Skin epidermis (tissue), 12 donors: ENCODE data around the gene PRKAR1B.
"Not testable (repeated sequence)": the region's sequence is repeated elsewhere in the genome, so short reads cannot be mapped to it uniquely, and the experiment has no call there.

Source experiments
- H3K27ac ChIP-seq, 21 experiments: fragments of 200-600 bp; sonication (generic) in 11 of 21; one replicate each; pipeline ENCODE4 v1.5.0; 2020; ENCODE audit warnings: mild to moderate bottlenecking in 3 of 21, inconsistent platforms in 2 of 21, moderate library complexity in 2 of 21
- H3K4me3 ChIP-seq, 7 experiments: fragments of 200-600 bp; sonication (generic) in 2 of 7; one replicate each; pipeline ENCODE4 v1.5.0; 2020; ENCODE audit warnings: inconsistent platforms in 2 of 7, mild to moderate bottlenecking in 2 of 7, moderate library complexity in 1 of 7

The PRKAR1B gene

GRCh38 chr7:555551-556160, 171.4 kb downstream of the PRKAR1B start:
- H3K27ac ChIP-seq, result no peak overlapping the region
- H3K4me3 ChIP-seq, result no peak overlapping the region

GRCh38 chr7:553636-554111, 173.4 kb downstream of the PRKAR1B start:
- H3K27ac ChIP-seq, result no peak overlapping the region
- H3K4me3 ChIP-seq, result no peak overlapping the region

DNA sequence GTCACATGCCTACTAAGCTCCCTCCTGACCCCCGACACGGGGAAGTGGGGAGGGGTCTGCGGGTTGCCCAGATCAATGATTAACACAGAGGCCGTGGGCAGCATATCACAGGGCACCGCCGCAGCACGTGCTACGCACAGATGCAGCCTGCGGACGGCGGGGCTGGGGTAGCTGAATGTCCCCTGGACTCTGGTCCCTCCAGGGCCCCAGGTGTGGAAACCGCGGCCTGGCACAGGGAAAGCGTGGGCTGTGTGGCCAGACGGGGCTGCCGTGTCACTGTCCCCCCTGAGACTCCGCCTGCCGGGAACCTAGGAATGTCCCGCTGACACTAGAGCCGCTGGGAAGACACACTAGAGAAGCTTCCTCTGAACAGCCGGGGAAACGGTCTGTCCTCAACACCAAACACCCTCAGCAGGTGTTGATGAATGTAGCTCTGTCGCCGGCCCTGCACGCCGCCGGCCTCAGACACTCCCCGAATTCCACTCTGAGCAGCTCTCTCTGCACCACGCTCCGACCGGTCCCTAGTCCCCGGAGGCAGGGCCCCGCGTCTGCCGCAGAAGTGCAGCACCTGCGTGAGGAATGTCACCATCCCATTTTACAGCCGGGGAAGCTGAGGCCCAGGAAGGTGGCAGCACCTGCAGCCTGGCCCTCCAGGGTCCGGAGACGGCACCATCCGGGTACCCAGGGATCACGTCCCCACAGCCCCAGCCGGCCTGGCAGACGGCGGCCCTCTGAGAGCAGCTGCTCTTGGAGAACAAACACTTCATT, 174.0 kb downstream of the PRKAR1B start:
- H3K4me3 ChIP-seq, result no peak overlapping the region
- H3K27ac ChIP-seq, result no peak overlapping the region

- not testable (repeated sequence) for H3K4me3 ChIP-seq, H3K27ac ChIP-seq
Observed at GRCh38 chr7:552151-552867, 174.8 kb downstream of the PRKAR1B start.

GRCh38 chr7:551615-551970, 175.5 kb downstream of the PRKAR1B start:
- not testable (repeated sequence) for H3K27ac ChIP-seq, H3K4me3 ChIP-seq

- Histone ChIP-seq H3K4me3 (no peak overlapping the region), H3K27ac (no peak overlapping the region)
Observed at GRCh38 chr7:550881-551614, 176.0 kb downstream of the PRKAR1B start.

GRCh38 chr7:549891-550625, 177.0 kb downstream of the PRKAR1B start:
- H3K4me3 ChIP-seq, result no peak overlapping the region

GRCh38 chr7:549066-549890, 177.8 kb downstream of the PRKAR1B start:
- Histone ChIP-seq H3K27ac (no peak overlapping the region), H3K4me3 (no peak overlapping the region)

More at GRCh38 chr7:549891-550625, 177.0 kb downstream of the PRKAR1B start:
- H3K27ac ChIP-seq, result no peak overlapping the region

DNA sequence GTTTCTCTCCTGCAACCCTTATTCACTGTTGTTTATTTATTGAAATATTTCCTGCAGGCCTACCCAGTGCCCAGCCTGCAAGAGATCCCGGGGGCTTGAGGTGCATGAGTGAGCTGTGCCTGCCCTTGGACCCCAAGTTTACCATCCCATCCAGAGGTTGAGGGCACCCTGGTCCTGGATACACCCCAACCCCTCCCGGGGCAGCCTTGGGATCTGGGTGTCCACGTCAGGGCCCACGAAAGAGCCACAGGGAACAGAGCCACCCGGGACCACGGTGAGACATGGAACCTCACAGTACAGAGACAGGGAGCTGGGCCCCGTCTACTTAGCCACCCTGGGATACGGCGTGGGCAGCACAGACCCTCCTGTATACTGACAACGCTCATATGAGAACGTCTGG, 178.7 kb downstream of the PRKAR1B start:
- Histone ChIP-seq H3K4me3 (no peak overlapping the region), H3K27ac (no peak overlapping the region)

GRCh38 chr7:545470-545869, 181.6 kb downstream of the PRKAR1B start:
- H3K4me3 ChIP-seq, result no peak overlapping the region
- H3K27ac ChIP-seq, result no peak overlapping the region

DNA sequence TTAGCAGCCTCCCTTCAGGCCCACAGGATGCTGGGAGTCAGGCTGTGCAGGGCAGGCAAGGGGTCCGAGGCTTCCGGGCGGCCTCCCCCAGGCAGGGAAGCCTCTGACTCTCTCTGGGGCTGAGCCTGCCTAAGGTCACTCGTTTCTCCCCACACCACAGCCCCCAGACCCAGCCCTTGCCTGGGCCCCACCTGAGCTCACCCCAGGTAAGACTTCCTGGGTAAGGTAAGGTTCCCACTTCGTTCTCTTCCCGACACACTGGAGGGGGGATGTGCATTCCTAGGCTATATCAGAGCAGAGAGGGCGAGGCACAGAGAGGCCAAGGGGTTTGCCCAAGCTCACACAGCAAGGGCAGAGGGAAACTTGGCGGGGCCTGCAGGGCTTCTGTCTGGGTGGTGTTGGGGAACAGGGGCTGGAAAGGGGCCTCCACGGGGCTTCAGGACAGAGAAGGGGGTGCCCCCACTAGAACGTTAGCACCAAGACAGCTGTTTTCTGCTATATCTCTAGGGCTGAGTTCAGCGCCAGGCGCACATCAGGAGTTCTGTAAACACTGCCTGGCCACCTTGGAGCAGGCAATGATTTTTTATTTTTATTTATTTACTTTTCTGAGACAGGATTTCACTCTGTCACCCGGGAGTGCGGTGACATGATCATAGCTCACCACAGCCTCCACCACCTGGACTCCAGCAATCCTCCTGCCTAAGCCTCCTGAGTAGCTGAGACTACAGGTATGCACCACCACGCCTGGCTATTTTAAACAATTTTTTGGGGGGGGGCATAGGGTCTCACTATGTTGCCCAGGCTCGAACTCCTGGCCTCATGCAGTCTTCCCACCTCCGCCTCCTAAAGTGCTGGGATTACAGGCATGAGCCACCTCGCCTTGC, 182.5 kb downstream of the PRKAR1B start:
- H3K27ac ChIP-seq, result no peak overlapping the region
- no peak overlapping the region for H3K4me3 ChIP-seq

GRCh38 chr7:543501-544337, 183.4 kb downstream of the PRKAR1B start:
- Histone ChIP-seq H3K4me3 (no peak overlapping the region), H3K27ac (peak overlapping the region in 5 of 21 experiments; percentile 15 to 67 (median 36))

DNA sequence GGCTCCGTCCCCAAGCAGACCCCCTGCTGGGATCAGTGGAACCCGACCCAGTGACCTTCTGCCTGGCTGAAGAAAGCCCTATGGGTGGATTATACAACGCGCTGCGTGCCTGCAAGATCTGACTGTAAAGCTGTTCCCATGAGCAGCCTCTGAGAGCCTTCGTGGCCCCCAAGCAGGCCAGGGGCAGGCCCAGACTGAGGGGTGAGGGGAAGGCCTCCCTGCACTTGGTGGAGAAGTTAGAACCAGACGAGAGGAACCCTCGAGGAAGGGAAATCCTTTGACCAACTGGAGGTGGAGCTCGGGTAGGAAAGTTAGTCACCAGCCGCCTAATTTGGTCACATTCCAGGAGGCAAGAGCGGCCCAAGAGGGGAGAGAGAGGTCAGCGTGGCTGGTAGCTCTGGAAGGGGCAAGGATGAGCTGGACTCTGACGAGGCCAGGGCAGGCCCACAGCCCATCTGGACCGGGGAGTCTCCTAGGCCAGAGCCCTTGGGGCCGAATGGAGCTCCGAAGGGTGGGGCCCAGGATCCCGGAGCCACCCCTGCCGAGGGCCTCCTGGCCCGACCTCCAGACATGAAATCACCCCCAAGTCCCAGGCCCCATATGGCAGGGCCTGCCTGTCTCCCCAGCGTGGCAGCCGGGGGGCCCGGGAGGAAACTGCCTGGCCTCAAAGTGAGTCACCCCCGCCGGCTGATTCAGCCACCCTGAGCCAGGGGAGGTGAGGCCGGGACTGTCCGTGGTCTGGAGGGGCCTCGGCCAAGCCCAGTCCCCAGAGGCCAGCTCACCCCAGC, 184.2 kb downstream of the PRKAR1B start:
- Histone ChIP-seq H3K27ac (peak overlapping the region in 9 of 21 experiments; percentile 10 to 68 (median 36)), H3K4me3 (no peak overlapping the region)

- peak overlapping the region in 5 of 21 experiments; percentile 10 to 68 (median 64) for H3K27ac ChIP-seq
- H3K4me3 ChIP-seq, result no peak overlapping the region
Observed at GRCh38 chr7:542131-542712, 184.9 kb downstream of the PRKAR1B start.

GRCh38 chr7:541661-542060, 185.4 kb downstream of the PRKAR1B start:
- Histone ChIP-seq H3K27ac (no peak overlapping the region), H3K4me3 (no peak overlapping the region)

DNA sequence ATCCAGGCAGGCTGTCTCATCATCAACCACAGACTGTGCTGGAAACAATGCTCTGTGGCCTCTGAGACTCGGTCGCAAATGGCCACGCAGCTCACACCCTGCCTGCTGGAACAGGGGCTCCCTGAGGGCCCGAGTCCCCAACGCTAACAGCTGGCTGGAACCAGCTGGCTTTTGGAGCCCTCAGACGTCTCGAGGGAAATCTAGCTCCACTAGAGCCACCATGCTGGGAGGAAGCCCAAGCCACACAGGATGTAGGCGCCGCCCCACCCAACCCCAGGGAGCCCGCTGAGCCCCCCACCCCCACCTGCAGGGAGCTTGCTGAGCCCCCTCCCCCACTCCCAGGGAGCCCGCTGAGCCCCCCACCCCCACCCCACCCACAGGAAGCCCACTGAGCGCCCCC, 186.1 kb downstream of the PRKAR1B start:
- Histone ChIP-seq H3K27ac (no peak overlapping the region), H3K4me3 (no peak overlapping the region)
